Measurements from ENCODE around the gene UBALD1.

GRCh38 chr16:4594433-4595410 is 20.0 kb downstream of the UBALD1 start:
- TF ChIP-seq EZH2 (IDR thresholded peaks at IDR 0.05; ENCODE audit: low read length): no peak
- TF ChIP-seq CTCF (optimal IDR thresholded peaks at IDR 0.05 in 1 of 3, IDR thresholded peaks at IDR 0.05 in 1 of 3, conservative IDR thresholded peaks at IDR 0.05 in 1 of 3; ENCODE audit: extremely low read depth in 1 of 3, insufficient read depth in 2 of 3, low read length in 3 of 3): no peak
